ENCODE data around the gene ESAM. TPM values are rescaled to one million over a fixed set of nuclear protein-coding genes. Genes with fewer than 3 reads are reported as not detected.

The ESAM gene
- polyA plus RNA-seq, 1 donor (not counting 4 experiments of a cell fraction or from before 2014, with no cell fraction given) = 0.04 TPM

- Histone ChIP-seq H3K79me2 (ENCODE audit: control insufficient read depth, insufficient read depth, low read length) (no peaks in the 10 kb centered on the region), H3K36me3 (ENCODE audit: control insufficient read depth in 2 of 2, extremely low read depth in 1 of 2, insufficient read depth in 2 of 2, low read length in 2 of 2) (no peaks in the 10 kb centered on the region), H3K27ac (ENCODE audit: control insufficient read depth, insufficient read depth, low read length) (no peak overlapping the region), H3K9ac (ENCODE audit: control insufficient read depth, extremely low read depth, insufficient read depth, low read length) (no peak overlapping the region), H4K20me1 (ENCODE audit: control insufficient read depth, extremely low read depth, insufficient read depth, low read length) (no peaks in the 10 kb centered on the region), H3K27me3 (ENCODE audit: control insufficient read depth, extremely low read depth, insufficient read depth, low read length) (peaks cover 50% of the 10 kb centered on the region), H3K4me3 (ENCODE audit: control insufficient read depth in 2 of 3, extremely low read depth in 1 of 3, insufficient read depth in 2 of 3, low read depth in 1 of 3, low read length in 3 of 3) (no peak overlapping the region), H2AFZ (ENCODE audit: control insufficient read depth, low read length) (no peak overlapping the region), H3K4me2 (ENCODE audit: control insufficient read depth, extremely low read depth, insufficient read depth, low read depth, low read length) (no peak overlapping the region), H3K4me1 (ENCODE audit: control insufficient read depth, extremely low read depth, insufficient read depth, low read length) (peaks cover 8% of the 10 kb centered on the region), H3K9me3 (ENCODE audit: control insufficient read depth, low read depth, low read length) (no peaks in the 10 kb centered on the region), H3K9me1 (ENCODE audit: control insufficient read depth, extremely low read depth, insufficient read depth, low read length) (no peaks in the 10 kb centered on the region)
- dilution Hi-C loops (cut with MboI; ENCODE audit: extremely low pct_ligation_motif_present, low sequenced_read_pairs) = no loop called here
- TF ChIP-seq EZH2 (IDR thresholded peaks at IDR 0.05; ENCODE audit: low read length) (no peak), CTCF (optimal IDR thresholded peaks at IDR 0.05 in 1 of 3, IDR thresholded peaks at IDR 0.05 in 1 of 3, conservative IDR thresholded peaks at IDR 0.05 in 1 of 3; ENCODE audit: extremely low read depth in 1 of 3, insufficient read depth in 2 of 3, low read length in 3 of 3) (no peak)
- no peak for FAIRE-seq
- no peak for DNase-seq (ENCODE audit: low read depth, low spot score)
These were observed 14.0 kb downstream of the ESAM start for GRCh38 chr11:124748100-124748418.

- Histone ChIP-seq H3K4me2 (ENCODE audit: control insufficient read depth, extremely low read depth, insufficient read depth, low read depth, low read length) (no peak overlapping the region), H3K36me3 (ENCODE audit: control insufficient read depth in 2 of 2, extremely low read depth in 1 of 2, insufficient read depth in 2 of 2, low read length in 2 of 2) (no peaks in the 10 kb centered on the region), H3K4me1 (ENCODE audit: control insufficient read depth, extremely low read depth, insufficient read depth, low read length) (peaks cover 8% of the 10 kb centered on the region), H3K4me3 (ENCODE audit: control insufficient read depth in 2 of 3, extremely low read depth in 1 of 3, insufficient read depth in 2 of 3, low read depth in 1 of 3, low read length in 3 of 3) (no peak overlapping the region), H3K9ac (ENCODE audit: control insufficient read depth, extremely low read depth, insufficient read depth, low read length) (no peak overlapping the region), H4K20me1 (ENCODE audit: control insufficient read depth, extremely low read depth, insufficient read depth, low read length) (no peaks in the 10 kb centered on the region), H3K9me3 (ENCODE audit: control insufficient read depth, low read depth, low read length) (no peaks in the 10 kb centered on the region), H3K9me1 (ENCODE audit: control insufficient read depth, extremely low read depth, insufficient read depth, low read length) (no peaks in the 10 kb centered on the region), H2AFZ (ENCODE audit: control insufficient read depth, low read length) (no peak overlapping the region), H3K27me3 (ENCODE audit: control insufficient read depth, extremely low read depth, insufficient read depth, low read length) (peaks cover 48% of the 10 kb centered on the region), H3K79me2 (ENCODE audit: control insufficient read depth, insufficient read depth, low read length) (no peaks in the 10 kb centered on the region), H3K27ac (ENCODE audit: control insufficient read depth, insufficient read depth, low read length) (no peak overlapping the region)
- TF ChIP-seq CTCF (optimal IDR thresholded peaks at IDR 0.05 in 1 of 3, IDR thresholded peaks at IDR 0.05 in 1 of 3, conservative IDR thresholded peaks at IDR 0.05 in 1 of 3; ENCODE audit: extremely low read depth in 1 of 3, insufficient read depth in 2 of 3, low read length in 3 of 3) = no peak
- no peak for TF ChIP-seq EZH2 (IDR thresholded peaks at IDR 0.05; ENCODE audit: low read length)
- DNase-seq (ENCODE audit: low read depth, low spot score) = no peak
- FAIRE-seq = no peak
- dilution Hi-C loops (cut with MboI; ENCODE audit: extremely low pct_ligation_motif_present, low sequenced_read_pairs) = no loop called here
These were observed 14.5 kb downstream of the ESAM start for GRCh38 chr11:124747406-124748099.
